Measurements from ENCODE around the gene CSHL1.

The CSHL1 gene

DNA sequence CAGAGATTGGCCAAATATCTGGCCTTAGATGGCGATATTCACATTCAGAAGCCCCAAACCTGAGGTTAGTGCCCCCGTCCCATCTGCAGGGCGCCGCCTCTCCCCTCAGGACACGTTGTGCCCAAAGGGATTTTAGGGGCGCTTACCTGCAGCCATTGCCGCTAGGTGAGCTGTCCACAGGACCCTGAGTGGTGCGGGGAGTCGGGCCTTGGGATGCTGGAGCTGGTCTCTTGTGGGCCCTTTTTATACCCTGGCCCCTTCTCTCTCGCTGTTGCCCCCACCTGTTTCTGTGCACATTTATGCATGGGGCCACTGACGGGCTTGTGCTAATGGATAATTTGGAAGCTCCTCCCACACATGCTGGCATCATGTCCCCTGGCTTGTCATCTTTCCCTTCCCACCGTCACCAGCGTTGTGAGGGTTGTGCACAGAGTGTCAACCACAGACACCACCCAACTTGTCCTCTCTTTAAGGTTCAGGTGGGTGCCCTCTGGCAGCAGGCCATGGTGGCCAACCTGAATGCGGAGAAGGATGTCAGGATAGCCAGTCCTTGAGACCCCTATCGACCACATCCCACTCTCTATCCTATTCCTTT is at the start of gene CSHL1:
TSS of gene CSHL1 (minus strand) at position 218 of the 595 bp plus-strand sequence. CDS start at position 156, 62 bp downstream.
- no peak for DNase-seq

DNA sequence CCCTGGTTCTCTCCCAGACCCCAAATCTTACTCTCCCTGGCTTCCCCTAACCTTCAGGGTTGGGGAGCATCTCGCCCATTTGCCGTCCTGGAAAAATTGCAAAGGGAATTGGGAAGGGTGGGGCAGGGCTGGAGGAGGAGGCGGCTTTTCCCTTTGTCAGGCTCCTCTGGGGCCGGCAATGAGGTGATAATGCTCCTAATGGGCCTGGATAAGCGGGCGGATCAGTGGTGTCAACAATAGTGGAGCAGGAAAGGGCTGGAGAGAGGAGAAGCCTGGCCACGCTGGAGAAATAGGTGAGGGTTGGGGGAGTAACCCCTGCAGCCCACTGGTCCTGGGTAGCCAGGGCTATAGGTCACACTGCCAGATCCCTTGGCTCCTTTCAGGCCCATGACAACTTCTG is 49.4 kb upstream of the CSHL1 start:
- DNase-seq, result no peak

DNA sequence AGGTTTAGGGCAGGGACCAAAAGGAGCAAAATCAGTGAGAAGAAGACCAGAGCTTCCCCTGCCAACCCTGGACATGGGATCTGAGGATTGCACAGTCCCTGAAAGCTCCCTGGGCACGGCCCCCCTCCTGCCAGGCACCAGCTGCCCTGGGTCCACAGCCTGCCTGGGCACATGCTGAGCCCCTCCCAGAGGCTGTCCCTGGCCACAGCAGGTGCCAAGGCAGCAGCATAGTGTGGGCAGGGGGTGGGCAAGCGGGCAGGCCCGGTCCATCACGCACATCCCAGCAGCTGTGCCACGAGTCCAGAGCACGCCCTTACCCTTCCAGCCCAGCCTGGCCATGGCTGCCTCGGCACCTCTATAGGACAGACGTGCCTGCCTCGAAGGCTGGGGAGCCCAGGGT is 48.9 kb upstream of the CSHL1 start:
- DNase-seq, result no peak

DNA sequence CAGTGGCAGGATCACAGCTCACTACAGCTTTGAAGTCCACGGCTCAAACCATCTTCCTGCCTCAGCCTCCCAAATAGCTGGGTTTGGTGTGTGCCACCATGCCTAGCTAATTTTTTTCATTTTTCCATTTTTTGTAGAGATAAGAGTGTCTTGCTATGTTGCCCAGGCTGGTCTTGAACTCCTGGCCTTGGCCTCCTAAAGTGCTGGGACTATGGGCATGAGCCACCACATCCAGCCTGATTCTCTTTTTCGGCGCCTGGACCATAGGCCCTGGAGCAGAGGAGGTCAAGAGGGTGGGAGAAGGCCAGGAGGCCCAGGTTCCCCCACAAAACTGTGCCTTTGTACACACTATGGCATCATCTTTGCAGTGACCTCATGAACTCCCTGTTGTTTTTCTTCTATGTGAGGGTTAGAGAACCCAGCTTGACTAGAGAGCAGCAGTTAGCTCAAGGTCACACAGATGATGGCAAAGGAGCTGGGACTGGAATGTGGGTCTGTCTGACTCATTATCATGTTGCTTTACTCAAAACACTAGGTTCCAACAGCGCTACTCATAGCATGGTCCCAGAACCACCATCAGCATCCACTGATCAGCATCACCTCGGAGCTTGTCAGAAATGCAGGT is 45.4 kb upstream of the CSHL1 start:
- DNase-seq, result no peak

DNA sequence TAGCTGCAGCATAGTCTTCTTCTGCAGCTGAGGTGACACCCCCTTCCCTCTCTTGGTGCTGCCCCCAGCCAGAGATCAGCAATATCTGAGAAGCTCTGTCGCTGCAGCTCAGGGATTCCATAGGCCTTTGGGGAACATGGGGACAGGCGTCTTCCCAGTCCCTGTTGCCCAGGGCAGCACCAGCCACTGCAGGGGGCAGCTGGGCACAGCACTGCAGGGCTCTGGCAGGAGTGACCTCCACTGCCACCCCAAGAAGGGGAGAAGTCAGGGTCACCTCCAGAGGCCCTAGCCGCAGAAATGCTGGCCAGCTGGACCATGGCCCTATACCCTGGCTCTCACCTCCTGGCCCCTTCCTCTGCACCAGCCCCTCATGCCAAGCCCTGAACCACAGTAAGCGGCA is 44.7 kb upstream of the CSHL1 start:
- DNase-seq, result no peak

DNA sequence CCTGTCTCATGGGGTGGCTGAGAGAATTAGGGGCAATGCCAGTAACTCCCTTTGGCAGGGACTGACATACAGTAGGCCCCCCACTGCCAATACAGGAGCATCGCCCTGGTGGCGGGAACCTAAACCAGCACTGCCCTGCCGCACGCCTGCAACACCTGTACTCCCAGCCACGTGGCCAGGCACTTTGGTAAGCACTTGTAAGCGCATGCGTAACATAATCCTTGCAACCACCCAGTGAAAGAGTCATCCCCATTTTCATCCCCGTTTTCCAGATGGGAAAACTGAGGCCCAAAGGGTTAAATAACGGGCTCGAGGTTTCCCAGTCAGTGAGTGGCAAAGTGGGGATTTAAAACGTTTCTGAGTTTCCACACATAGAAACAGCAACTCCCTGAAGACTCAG is 44.2 kb upstream of the CSHL1 start:
- no peak for DNase-seq

DNA sequence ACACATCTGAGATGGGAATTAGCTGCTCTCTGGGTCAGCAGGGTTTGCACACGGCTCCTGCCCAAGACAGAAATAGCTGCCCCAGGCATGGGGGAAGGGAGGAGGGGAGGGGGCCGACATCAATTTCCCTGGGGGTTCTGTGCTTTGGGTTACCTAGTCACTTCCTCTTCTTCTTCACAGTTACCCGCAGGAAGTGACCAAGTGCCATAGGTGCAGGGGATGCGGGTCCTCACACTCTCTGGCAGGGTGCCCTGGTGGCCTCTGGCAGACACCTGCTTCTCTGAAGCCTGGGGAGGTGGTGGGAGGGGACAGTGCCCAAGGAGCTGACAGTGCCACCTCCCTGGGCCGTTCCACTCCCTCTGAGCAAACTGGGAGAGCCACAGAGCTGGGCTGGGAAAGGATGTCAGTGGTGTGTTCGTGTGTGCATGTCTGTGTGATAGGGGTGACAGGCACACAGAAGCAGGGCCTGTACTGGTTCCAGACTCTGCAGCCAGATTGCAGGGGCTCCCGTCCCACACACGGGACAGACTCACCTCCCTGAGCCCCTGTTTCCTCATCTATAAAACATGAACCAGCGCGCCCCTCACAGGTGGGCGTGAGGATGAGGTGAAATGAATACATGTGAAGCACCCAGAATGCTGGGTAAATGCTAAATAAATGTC is 43.5 kb upstream of the CSHL1 start:
- DNase-seq, result no peak

DNA sequence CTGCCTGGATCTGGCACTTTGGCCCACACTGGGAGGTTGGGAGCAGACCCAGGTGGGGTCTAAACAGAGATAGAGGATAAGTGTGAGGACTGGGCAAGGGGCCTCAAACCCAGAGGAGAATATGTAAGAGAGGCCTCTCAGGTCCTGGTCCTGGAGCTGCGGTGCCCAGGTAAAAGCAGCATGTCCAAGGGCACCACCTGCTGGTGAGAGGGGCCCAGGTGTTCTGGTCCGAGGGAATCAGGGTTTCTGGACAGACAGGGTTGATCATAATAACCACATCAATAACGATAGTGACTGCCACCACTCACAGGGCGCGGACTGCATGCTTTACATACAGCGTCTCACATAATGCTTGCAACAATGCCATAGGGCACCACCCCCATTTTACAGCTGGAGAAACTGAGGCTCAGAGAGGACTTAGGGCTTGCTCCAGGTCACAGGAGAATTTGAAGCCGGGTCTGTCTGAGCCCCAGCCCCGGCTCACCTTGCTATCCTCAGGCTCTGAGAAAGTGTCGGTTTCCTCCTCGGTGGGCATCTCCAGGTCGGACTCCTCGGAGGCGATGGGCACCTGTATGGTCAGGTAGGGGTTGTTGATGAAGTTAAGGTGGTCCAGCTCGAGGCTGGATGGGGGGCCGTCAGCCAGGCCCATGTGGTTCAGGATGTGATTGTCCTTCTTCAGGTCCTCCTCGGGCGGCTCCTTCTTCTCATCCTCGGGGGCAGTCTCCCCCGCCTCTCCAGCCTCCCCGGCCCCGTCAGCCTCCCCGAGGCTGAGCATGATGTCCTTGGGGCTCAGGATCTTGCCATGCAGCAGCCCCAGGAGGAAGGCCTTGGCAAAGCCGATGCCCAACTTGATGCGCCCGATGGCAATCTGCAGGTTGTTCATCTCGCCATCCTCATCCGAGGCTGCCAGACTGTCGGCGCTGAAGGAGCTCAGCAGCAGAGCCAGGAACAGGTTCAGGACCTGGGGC is 40.2 kb upstream of the CSHL1 start:
- no peak for DNase-seq

DNA sequence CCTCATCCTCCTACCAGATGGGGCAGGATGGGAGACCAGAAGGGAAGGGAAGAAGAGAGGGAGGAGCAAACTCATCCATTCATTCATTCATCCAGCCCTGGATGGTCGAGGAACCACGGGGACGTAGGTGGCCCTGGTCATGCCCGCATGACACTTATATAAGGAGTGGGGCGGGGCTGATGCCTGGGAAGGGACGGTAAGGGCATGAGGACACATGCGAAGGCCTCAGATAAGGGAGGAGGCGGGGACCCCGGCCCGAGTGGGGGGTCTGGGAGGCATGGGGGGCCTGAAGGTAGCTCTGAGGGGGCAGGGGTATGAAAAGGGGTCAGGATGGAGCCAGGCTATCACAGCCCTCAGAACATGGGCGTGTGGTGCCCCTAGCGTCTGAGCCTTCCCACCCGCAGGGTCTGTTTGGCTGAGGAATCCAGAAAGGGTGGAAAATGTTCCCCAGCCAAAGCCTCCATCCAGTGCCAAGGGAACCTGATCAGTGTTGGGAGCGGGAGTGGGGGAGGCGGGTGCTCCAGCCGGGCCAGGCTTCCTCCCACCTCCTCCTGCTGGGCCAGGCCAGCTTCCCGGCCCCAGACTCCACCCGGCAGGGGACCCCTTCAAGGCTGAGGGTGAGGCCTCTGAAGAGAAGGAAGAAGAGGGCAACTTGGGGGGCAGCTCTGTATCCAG is 38.7 kb upstream of the CSHL1 start:
- no peak for DNase-seq

DNA sequence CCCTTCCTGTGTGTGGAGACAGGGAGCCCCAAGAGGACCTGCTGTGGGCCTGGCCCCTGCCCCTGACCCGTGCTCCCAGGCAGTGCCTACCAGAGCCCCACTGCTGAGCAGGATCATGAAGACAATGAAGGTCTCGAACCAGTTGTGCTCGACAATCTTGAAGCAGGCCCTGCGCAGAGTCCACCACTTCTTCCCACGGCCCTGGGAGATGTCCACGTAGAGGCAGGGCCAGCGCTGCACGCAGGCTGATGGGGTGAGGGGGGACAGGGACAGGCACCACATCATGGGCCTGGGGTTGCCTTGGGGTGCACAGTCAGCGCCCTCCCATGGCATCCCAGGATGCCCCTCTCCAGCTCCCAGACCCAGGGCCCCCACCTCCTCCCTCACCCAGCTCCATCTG is 37.5 kb upstream of the CSHL1 start:
- DNase-seq, result no peak

DNA sequence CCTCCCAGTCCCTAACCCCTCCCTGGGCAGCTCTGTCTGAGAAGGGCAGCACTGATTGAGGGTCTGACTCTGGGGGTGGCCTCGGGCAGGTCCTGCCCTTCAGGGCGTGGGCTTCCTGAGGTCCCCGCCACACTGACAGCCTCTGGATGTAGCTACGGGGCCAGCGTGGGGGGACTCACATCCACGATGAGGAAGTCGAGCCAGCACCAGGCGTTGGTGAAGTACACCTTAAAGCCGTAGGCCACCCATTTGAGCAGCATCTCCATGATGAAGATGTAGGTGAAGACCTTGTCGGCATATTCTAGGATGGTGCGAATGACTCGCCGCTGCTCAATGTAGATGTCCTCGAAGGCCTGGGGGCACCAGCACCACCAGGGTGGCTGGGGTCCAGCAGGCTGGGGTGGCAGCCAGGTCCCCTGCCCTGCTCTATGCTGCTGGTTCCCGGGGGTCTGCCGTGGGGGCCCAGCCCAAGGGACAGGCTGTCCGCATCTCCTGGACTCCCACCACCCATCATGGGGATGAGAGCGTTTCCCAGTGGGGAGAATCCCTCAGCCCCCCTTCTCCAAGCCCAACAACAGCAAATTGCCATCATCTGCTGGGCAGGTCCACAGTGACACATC is 36.8 kb upstream of the CSHL1 start:
- no peak for DNase-seq

DNA sequence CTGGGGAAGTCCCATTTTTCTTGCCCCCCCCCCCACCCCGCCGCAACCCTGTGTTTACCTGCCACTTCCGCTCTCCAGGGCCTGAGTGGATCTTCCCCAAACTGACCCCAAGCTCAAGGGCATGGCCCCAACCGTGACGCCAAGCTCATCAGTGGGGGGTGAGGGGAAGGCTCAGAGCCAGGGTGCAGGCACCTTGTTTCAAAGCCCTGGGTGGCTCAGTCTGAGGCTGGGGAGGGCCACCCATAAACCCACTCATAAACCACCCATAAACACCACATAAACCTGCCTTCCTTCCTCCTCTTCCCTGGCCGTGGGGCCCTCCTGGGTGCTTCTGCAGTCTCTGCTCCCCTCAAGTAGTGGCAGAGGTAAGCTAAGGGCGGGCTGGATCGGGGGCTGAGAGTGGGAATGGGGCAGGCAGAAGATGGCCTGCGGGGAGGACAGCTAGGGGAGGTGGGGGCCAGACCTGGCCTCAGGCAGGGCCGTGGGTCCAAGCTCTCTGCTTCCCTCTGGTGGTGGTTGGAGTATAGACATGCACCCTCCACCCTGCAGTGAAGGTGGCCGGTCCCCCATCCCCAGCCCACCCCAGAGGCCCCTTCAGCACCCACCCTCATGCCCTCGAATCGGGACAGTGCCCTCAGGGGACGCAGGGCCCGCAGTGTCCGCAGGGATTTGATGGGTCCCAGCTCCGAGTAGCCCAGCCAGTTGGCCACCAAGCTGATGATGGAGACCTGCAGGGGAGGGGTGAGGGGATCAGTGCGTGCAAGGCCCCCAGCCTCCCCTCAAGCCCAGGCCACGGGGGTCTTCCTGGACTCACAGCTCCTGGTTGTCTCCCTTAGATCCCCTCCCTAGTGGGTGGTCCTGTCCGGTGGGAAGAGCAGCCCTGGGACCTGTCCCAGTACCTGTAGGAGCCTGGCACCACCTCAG is 35.6 kb upstream of the CSHL1 start:
- DNase-seq, result no peak

DNA sequence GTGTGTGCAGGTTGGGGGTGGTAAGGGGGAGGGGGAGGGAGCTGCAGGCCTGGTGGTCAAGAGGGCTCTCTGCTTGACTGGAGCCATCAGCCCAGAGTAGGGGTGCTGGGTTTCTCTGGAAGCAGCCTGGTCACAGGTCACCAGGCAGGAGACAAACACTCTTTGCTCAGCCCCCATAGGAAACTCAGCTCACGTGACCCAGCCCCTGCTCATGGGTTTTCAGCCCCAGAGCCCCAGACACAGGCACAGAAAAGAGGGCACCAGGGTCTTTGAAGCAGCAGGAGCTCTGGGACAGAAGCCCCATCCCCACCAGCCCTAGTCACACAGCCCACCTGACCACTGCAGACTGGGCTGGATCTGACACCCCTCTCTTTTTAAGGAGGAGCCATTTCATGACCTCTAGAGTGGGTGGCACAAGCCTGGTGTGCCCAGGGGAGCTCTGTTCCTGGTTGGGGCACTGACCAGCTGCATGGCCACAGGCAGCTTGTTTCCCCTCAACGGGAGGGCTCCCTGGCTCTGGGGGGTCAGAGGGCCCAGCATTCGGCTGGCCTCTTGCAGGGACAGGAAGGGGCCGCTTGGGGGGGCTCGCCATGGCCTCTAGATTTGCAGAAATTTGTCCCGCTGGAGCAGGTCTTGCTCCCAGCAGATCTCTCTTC is 34.9 kb upstream of the CSHL1 start:
- DNase-seq, result no peak

DNA sequence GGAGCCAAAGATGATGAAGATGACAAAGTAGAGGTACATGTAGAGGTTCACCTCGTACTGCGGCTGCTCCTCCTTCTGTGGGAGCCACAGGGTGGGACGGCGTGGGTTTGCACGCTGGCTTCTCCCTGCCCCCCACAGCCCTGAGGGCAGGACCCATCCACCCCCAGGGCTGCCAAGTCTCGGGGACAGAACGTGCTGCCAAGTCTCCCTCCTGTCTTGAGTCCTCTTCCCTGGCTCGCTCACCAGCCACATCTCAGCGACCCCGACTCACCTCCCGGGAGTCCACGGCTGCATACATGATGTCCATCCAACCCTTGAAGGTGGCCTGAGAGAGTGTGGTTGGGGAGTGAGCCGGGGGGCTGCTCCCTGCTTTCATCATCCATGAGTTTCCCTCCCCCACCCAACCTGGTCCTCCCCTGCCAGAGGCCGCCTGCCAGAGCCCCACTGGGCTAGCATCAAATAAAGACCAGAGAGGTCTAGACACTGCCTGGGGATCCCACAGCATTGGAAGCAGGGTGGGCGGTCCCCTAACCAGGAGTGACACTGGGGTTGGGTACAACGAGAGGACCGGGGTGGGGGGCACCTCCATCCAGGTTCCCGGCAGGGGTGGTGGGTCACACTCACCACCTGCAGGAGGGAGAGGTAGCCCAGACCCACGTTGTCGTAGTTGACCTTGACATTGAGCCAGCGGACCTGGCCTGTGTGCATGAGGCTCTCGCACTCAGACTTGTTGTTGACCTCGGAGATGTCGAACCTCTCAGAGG is 33.9 kb upstream of the CSHL1 start:
- DNase-seq, result no peak

DNA sequence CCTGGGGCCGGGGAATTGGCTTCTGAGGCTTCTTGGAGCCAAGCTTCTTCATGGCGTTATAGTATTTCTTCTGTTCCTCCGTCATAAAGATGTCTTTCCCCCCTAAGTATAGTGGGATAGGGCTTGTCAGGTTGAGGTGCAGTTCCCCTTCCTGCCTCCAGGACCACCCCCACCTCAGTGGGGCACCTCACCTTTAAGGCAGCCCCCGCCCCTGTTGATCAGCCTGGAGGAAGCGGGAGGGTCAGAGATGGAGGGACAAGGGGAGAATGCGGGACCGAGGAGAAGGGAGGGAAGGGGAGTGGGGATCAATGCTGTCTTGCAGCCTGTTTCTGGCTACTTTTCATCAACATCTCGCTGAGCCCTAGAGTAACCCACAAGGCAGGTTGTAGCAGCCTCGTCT is 32.7 kb upstream of the CSHL1 start:
- no peak for DNase-seq

DNA sequence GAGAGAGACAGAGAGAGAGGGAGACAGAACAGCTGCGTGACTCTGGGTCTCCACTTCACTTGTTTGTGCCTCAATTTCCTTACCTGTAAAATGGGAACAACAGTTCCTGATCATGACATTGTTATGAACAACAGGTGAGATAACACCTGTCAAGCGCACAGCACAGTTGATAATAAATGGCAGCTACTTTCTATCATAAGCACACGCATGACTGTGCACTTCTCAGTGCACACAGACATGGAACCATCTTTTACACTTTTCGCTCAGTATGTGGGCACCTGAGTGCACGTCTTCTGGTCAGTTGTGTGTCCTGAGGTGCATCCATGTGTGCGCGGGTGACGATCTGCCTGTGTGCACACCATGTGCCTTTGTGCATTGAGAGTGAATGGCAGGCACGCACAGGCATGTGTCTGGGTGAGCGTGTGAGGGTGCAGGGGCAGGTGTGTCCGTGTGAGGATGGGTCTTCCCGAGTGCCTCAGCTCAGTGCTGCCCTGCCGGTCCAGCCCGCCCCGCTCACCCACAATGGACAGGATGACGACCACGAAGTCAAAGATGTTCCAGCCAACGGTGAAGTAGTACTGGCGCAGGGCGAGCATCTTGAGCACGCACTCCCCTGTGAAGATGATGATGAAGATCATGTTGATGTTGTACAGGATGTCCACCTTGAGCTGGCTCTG is 31.4 kb upstream of the CSHL1 start:
- DNase-seq, result no peak

DNA sequence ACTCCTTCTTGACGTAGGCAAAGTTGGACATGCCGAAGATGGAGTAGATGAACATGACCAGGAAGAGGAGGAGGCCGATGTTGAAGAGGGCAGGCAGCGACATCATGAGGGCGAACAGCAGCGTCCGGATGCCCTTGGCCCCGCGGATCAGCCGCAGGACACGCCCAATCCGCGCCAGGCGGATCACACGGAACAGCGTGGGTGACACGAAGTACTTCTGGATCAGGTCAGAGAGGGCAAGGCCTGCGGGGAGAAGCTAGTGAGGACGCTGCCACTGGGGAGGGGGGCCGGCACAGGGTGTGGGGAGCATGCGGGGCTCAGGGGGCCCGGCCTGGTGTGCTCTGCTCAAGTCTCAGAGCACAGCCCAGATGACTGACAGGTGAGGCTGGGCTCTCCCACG is 30.7 kb upstream of the CSHL1 start:
- no peak for DNase-seq

DNA sequence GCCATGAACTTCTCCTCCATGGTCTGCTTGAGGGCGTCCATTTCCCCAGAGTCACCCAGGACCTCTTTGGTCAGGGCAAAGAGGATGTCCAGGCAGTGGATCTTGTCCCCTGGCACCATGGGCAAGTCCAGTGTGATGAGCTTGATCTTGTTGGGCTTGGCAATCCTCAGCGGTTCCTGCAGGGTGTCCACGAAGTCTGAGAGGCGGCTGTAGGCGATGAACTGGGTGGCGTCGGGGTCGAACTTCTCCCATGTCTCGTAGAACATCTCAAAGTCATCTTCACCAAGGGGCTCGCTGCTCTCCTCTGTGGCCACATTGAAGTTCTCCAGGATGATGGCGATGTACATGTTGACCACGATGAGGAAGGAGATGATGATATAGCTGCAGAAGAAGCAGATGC is 30.1 kb upstream of the CSHL1 start:
- DNase-seq, result no peak

DNA sequence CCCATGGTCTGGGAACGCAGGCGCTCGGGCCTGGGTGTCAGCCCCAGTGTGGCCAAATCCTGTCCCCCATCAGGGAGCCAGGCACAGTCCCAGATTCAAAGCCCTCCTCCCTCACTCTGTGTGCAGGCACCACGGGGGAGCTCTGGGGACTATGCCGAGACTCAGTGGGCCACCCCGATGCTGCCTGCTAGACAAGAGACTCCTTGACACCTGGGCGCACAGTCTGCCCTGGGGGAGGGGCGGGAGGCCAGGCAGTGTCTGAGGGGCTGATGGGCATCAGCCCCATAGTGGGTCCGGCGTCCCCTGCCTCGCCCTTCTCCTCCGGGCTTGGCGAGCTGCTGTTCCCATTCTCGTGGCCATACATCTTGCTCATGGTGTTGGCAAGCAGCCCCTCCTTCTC is 29.5 kb upstream of the CSHL1 start:
- DNase-seq, result no peak
